ENCODE data around the gene XRCC6. TPM values are rescaled to one million over a fixed set of nuclear protein-coding genes. Genes with fewer than 3 reads are reported as not detected.

Gene XRCC6
- total and polyA plus RNA-seq, 9 of the 15 experiments (the other 6 are each of a cell fraction or from before 2014, with no cell fraction given): 151 to 440 (median 318) TPM

DNA sequence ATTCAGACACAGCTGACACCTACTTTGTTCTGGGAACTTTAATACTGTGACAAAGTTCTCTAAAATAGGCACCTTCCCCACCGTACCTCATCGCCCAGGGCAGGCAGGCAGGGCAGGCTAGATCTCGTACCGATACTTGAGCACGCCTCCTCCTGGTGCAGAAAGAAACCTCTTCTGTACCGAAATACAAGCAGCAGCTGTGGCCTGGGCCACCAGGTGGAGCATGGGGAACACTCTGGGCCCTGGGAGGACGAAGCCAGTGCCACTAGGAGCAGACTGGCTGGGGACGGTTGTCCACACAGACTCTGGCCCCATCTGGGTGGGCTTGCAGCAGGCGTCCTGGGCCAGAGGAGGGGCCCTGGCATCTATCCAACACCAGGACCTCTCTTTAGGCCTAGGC lies 44.2 kb upstream of the XRCC6 start (continued):
- TF ChIP-seq ATF3 (IDR thresholded peaks at IDR 0.05) (no peak), ATF3 (CRISPR knock-in tag; conservative IDR thresholded peaks at IDR 0.05) (no peak), FIP1L1 (IDR thresholded peaks at IDR 0.05; ENCODE audit: low read depth, low read length, poor library complexity, severe bottlenecking) (no peak), EWSR1 (IDR thresholded peaks at IDR 0.05; ENCODE audit: borderline replicate concordance, low read depth, partially characterized antibody) (no peak), SFPQ (IDR thresholded peaks at IDR 0.05; ENCODE audit: low read depth, low read length) (no peak), U2AF2 (optimal IDR thresholded peaks at IDR 0.05; ENCODE audit: low read depth, low read length) (no peak), HOMEZ (CRISPR knock-in tag; IDR thresholded peaks at IDR 0.05) (no peak), ZBTB43 (CRISPR knock-in tag; IDR thresholded peaks at IDR 0.05) (no peak), ATF7 (IDR thresholded peaks at IDR 0.05) (0 out of 2 replicates have a peak, but pooled peaks have one; percentile 11), PHF21A (IDR thresholded peaks at IDR 0.05; ENCODE audit: borderline replicate concordance, low read depth) (no peak), FOXK2 (conservative IDR thresholded peaks at IDR 0.05 in 1 of 2, IDR thresholded peaks at IDR 0.05 in 1 of 2; ENCODE audit: low read depth in 2 of 2) (no peak), MAX (CRISPR knock-in tag; IDR thresholded peaks at IDR 0.05) (peak; percentile 57), HNRNPUL1 (IDR thresholded peaks at IDR 0.05; ENCODE audit: low read length) (no peak), ZNF23 (CRISPR knock-in tag; IDR thresholded peaks at IDR 0.05) (no peak), RBM34 (IDR thresholded peaks at IDR 0.05; ENCODE audit: borderline replicate concordance, insufficient read depth, low read length) (no peak), PCBP2 (IDR thresholded peaks at IDR 0.05; ENCODE audit: low read depth, low read length, poor library complexity, severe bottlenecking) (no peak), ZNF740 (CRISPR knock-in tag; IDR thresholded peaks at IDR 0.05) (no peak), ZNF740 (tag; IDR thresholded peaks at IDR 0.05) (no peak), ZFPM2 (CRISPR knock-in tag; IDR thresholded peaks at IDR 0.05) (no peak), ILK (tag; IDR thresholded peaks at IDR 0.05; ENCODE audit: borderline replicate concordance, low read depth) (no peak), ZNF121 (CRISPR knock-in tag; conservative IDR thresholded peaks at IDR 0.05) (no peak)

All from K562 (cell line).